Neural cell (in vitro differentiated cells): ENCODE data around the gene OR51S1.
"Not testable (repeated sequence)": the region's sequence is repeated elsewhere in the genome, so short reads cannot be mapped to it uniquely, and the experiment has no call there.

Experiments
- CTCF ChIP-seq: fragments of 450-650 bp; IDR thresholded peaks from 2 replicates; pipeline ENCODE4 v1.5.1; 2014; ENCODE audit warnings: antibody characterized with exemption, mild to moderate bottlenecking, moderate library complexity; ENCODE audit not compliant: poor library complexity, severe bottlenecking
- EP300 ChIP-seq: fragments of 450-650 bp; conservative IDR thresholded peaks from 2 replicates; pipeline ENCODE4 v1.6.1; 2014; ENCODE audit warnings: antibody characterized with exemption, mild to moderate bottlenecking, moderate library complexity; ENCODE audit not compliant: poor library complexity, severe bottlenecking
- MXI1 ChIP-seq: fragments of 450-650 bp; conservative IDR thresholded peaks from 2 replicates; pipeline ENCODE4 v1.6.1; 2014; ENCODE audit warnings: antibody characterized with exemption, mild to moderate bottlenecking; ENCODE audit not compliant: poor library complexity, severe bottlenecking
- POLR2AphosphoS5 ChIP-seq: IDR thresholded peaks from 2 replicates; pipeline ENCODE4 v1.6.1; 2012
- SMC3 ChIP-seq: fragments of 450-650 bp; conservative IDR thresholded peaks from 2 replicates; pipeline ENCODE4 v1.6.1; 2014; ENCODE audit warnings: antibody characterized with exemption, mild to moderate bottlenecking, moderate library complexity; ENCODE audit not compliant: poor library complexity
- TAF1 ChIP-seq: IDR thresholded peaks from 2 replicates; pipeline ENCODE4 v1.6.1; 2012; ENCODE audit warnings: low read depth

DNA sequence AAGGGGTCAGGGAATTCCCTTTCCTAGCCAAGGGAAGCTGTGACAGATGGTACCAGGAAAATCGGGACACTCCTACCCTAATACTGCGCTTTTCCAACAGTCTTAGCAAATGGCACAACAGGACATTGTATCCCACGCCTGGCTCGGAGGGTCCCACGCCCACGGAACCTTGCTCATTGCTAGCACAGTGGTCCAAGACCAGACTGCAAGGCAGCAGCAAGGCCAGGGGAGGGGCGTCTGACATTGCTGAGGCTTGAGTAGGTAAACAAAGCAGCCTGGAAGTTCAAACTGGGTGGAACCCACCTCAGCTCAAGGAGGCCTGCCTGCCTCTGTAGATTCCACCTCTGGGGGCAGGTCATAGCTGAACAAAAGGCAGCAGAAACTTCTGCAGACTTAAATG is 5.3 kb upstream of the OR51S1 start:
- not testable (repeated sequence) for TF ChIP-seq MXI1, CTCF, EP300, SMC3, POLR2AphosphoS5, TAF1
